ENCODE data around the gene HEXB.

- TF ChIP-seq CTCF (IDR thresholded peaks at IDR 0.05) (no peak), POLR2A (IDR thresholded peaks at IDR 0.05) (no peak)
Measured at GRCh38 chr5:74767579-74767913, 82.5 kb downstream of the HEXB start.
